ENCODE results near the gene RBP5. TPM values are rescaled to one million over a fixed set of nuclear protein-coding genes. Genes with fewer than 3 reads are reported as not detected.

RBP5 gene
- total RNA-seq, 2 experiments from 2014 or later, result 0.21 TPM; not detected in 1

DNA sequence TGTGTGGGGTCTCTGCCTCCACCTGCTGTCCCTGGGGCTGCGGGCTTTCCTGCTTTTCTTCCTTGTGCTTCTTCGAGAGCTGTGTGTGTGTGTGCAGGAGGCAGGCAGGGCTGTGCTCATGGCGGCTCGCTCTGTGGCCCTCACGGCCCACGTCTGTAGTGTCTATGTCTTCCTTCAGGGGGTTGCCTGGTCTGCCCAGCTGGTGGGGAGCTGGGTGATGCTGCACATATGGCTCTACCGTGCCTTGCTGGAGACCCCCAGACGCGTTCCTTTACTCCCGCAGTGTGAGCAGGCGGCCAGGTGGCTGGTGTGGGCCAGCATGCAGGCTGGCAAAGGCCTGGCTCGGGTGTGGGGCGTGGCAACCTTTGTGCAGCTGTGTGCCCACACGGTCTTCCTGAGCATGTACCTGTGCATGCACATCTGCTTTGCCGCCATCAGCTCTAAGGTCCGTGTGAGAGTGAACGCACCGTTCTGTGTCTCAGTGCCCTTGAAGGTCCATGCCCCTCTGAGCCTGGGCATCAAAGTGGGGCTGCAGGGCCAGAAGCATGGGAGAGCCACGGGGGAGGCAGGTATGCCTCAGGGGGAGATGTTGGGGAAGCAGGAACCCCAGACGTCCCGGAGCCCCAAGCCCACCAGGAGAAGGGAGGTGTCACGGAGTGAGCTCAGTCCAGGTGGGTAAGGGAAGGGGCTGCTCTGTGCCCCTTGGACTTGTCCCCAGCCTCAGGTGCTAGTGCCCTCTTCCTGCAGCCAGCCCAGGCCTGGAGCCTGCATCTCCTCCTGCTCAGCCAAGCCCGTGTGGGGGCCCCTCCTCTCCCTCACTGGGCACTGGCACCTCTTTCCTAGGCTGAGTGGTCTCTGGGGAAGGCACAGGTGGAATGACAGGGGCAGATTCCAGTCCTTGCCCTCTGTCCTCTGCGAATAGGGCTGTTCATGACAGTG, 27.8 kb upstream of the RBP5 start:
- H3K36me3 Mint-ChIP-seq, result peaks cover 5% of the 10 kb centered on the region
- DNase-seq, result no peak
- H3K27me3 Mint-ChIP-seq, result no peaks in the 10 kb centered on the region
- no peaks in the 10 kb centered on the region for H3K9me3 Mint-ChIP-seq
- H3K4me3 Mint-ChIP-seq, result no peak overlapping the region
- no peaks in the 10 kb centered on the region for H3K4me1 Mint-ChIP-seq (ENCODE audit: low read depth)
- intact Hi-C loops (cut with micrococcal nuclease), result no loop called here
- no peak overlapping the region for H3K27ac Mint-ChIP-seq
- ChIA-PET POLR2A (no interaction called here), CTCF (no interaction called here)

DNA sequence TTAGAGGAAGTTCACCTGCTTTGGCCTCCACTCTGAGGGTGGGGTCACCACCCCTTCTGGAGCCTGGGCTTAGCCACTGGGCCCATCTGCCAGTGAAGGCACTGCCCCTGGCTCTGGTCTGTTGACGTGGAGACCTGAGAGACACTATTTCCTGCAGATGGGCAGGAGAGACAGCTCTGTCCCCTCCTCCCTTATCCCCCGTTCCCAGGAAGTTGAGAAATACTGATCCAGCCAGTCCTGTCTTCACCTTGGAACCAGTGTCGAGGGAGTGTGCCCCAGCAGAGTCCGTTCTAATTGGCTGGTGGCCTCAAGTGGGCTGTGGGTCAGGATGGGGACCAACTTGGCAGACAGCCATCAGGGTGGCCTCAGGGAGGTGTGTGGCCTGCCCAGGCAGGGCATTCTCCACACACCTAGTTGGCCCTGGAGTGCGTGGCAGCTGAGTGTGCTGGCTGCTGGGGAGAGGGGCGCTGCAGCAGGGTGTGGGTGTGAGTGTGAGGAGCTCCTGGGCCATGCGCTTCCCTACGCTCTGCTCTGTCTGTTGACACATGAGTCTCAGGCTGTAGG, 26.9 kb upstream of the RBP5 start:
- ChIA-PET CTCF (no interaction called here), POLR2A (no interaction called here)
- Mint-ChIP-seq H3K27ac (no peak overlapping the region), H3K4me3 (no peak overlapping the region), H3K4me1 (ENCODE audit: low read depth) (no peaks in the 10 kb centered on the region), H3K9me3 (no peaks in the 10 kb centered on the region), H3K27me3 (no peaks in the 10 kb centered on the region), H3K36me3 (peaks cover 8% of the 10 kb centered on the region)
- no peak for DNase-seq
- intact Hi-C loops (cut with micrococcal nuclease), result no loop called here

DNA sequence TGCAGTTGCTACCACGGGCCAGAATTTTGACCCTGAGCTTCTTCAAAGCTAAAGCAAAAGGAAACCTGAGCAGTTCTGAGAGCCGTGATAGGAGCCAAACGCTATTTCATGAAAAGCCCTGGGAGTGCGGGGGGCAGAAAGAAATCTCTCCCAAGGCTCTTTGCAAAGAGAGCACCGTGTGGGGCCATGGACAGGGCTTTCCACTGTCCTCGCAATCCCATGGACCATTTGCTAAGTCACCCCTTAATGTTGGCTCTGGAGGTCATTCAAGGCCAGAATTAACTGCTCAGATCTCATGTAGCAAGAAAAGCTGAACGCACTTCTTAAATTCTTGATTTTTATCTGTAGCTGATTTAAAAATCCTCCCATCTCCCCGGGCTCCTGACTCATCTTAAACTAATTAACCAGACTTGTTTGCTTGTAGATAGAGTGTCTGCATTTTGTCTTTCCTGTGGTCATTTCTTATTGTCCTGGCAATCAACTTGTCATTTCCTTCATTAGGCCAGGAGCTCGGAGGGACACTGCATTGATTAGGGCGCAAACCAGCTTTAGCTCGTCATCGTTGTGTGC, 26.3 kb upstream of the RBP5 start:
- no peaks in the 10 kb centered on the region for H3K4me1 Mint-ChIP-seq (ENCODE audit: low read depth)
- peaks cover 8% of the 10 kb centered on the region for H3K36me3 Mint-ChIP-seq
- no peaks in the 10 kb centered on the region for H3K9me3 Mint-ChIP-seq
- intact Hi-C loops (cut with micrococcal nuclease), result no loop called here
- H3K27ac Mint-ChIP-seq, result no peak overlapping the region
- no peak for DNase-seq
- CTCF ChIA-PET, result interaction anchor here (1.0 to 1.9 kb wide), 2 partner anchors 10 to 13 kb away, joined by 4 read pairs; no protein-coding TSS in a partner anchor
- POLR2A ChIA-PET, result no interaction called here
- H3K27me3 Mint-ChIP-seq, result no peaks in the 10 kb centered on the region
- H3K4me3 Mint-ChIP-seq, result no peak overlapping the region

DNA sequence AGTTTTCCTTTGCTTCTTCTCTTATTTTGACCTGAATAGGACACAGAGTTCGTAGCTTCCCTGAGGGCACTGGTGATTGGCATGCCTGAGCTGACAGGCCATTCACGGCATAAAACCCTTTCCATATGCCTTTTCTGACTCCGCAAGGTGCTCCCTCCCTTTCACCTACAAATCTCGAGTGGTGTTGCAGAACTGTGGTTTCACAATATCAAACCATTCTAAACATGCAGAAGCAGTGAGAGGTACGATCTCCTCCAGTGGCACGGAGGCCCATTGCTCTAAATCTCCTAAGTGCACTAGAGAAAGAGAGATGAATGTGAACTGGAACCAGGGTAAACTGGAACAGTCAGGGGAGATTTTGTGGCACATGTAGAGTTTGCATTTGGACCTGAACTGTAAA, 25.4 kb upstream of the RBP5 start:
- intact Hi-C loops (cut with micrococcal nuclease), result no loop called here
- peaks cover 11% of the 10 kb centered on the region for H3K36me3 Mint-ChIP-seq

DNA sequence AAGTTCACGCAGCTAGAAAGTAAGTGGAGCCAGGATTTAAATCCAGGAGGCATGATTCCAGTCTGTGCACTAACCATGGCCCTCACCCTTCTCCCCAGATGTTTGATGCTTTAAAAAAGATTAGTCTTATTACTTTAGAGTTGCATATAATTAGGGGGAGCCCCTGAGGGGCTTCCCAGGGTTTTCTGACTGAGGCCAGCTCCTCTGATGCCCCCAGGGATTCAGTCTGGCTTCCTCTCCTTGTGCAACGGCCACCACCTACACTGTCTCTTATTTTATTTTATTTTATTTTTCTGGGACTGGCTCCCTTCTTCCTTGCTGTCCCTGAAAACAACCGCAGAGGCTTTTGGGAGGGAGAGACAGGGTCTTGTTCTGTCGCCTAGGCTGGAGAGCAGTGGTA, 24.1 kb upstream of the RBP5 start:
- H3K9me3 Mint-ChIP-seq, result no peaks in the 10 kb centered on the region
- intact Hi-C loops (cut with micrococcal nuclease), result no loop called here
- H3K27me3 Mint-ChIP-seq, result no peaks in the 10 kb centered on the region
- H3K36me3 Mint-ChIP-seq, result peaks cover 15% of the 10 kb centered on the region
- ChIA-PET CTCF (interaction anchor here (0.6 to 0.8 kb wide), 2 partner anchors 9 kb away, joined by 3 to 4 read pairs; no protein-coding TSS in a partner anchor), POLR2A (no interaction called here)
- no peaks in the 10 kb centered on the region for H3K4me1 Mint-ChIP-seq (ENCODE audit: low read depth)
- no peak for DNase-seq
- H3K4me3 Mint-ChIP-seq, result no peak overlapping the region
- no peak overlapping the region for H3K27ac Mint-ChIP-seq

More for the DNA sequence above, 25.4 kb upstream of the RBP5 start:
- no peak for DNase-seq
- CTCF ChIA-PET, result interaction anchor here (1.0 to 1.9 kb wide), 2 partner anchors 9 to 12 kb away, joined by 4 read pairs; no protein-coding TSS in a partner anchor
- Mint-ChIP-seq H3K4me1 (ENCODE audit: low read depth) (no peaks in the 10 kb centered on the region), H3K9me3 (no peaks in the 10 kb centered on the region), H3K27ac (no peak overlapping the region), H3K4me3 (no peak overlapping the region), H3K27me3 (no peaks in the 10 kb centered on the region)
- POLR2A ChIA-PET, result no interaction called here

DNA sequence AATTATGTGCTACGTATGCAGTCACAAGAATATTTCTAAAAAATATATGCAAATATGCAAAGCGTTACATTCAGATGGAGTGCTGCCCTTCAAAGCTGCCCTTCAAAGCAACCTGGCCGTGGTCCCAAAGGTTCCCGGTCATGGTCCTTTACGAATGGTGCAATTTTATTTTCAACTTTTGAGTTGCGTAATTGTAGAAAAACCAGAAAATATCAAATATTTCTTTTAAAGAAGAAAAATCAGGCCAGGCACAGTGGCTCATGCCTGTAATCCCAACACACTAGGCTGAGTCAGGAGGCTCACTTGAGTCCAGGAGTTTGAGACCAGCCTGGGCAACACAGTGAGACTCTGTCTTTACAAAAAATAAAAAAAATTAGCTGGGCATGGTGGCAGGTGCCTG, 22.8 kb upstream of the RBP5 start:
- no peaks in the 10 kb centered on the region for H3K9me3 Mint-ChIP-seq
- CTCF ChIA-PET, result no interaction called here
- POLR2A ChIA-PET, result no interaction called here

DNA sequence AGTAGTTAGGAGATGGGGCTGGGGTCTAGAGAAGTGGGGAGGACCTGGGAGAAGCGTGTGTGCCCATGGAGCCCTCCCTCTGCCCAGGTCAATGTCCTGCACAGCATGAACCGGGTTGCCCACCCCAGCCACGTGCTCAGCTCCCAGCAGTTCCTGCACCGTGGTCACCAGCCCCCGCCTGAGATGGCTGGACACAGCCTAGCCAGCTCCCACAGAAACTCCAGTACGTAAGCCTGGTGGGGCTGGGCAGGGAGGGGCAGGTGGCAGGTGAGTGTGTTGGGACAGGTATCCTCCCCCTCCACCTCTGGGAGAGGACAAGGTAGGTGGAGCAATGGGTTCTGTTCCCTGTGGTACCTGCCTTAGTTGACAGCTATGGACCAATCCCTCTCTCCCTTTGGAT, 22.2 kb upstream of the RBP5 start:
- peaks cover 17% of the 10 kb centered on the region for H3K36me3 Mint-ChIP-seq
- no peak for DNase-seq
- H3K27me3 Mint-ChIP-seq, result no peaks in the 10 kb centered on the region
- H3K4me3 Mint-ChIP-seq, result no peak overlapping the region
- CTCF ChIA-PET, result no interaction called here
- POLR2A ChIA-PET, result no interaction called here
- H3K27ac Mint-ChIP-seq, result no peak overlapping the region
- H3K9me3 Mint-ChIP-seq, result no peaks in the 10 kb centered on the region
- no peaks in the 10 kb centered on the region for H3K4me1 Mint-ChIP-seq (ENCODE audit: low read depth)
- intact Hi-C loops (cut with micrococcal nuclease), result no loop called here

More for the DNA sequence above, 22.8 kb upstream of the RBP5 start:
- no peaks in the 10 kb centered on the region for H3K27me3 Mint-ChIP-seq
- H3K36me3 Mint-ChIP-seq, result peaks cover 16% of the 10 kb centered on the region
- DNase-seq, result no peak
- H3K4me3 Mint-ChIP-seq, result no peak overlapping the region
- no peak overlapping the region for H3K27ac Mint-ChIP-seq
- no peaks in the 10 kb centered on the region for H3K4me1 Mint-ChIP-seq (ENCODE audit: low read depth)
- intact Hi-C loops (cut with micrococcal nuclease), result no loop called here

DNA sequence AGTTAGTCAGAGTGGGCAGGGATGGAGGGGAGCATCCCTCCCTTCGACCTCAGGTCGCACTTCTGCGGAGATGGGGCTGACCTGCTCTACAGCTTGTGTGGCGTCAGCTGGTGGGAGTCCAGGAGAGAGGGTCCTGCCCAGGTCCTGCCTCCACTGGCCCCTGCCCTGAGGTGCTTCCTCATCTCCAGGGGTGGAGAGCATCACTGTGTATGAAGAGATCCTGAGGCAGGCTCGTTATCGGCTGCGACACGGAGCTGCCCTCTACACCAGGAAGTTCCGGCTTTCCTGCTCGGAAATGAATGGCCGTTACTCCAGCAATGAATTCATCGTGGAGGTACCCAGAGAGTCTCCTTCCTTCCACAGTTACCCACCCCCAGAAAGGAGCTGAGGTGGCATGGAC, 21.7 kb upstream of the RBP5 start:
- intact Hi-C loops (cut with micrococcal nuclease), result no loop called here
- no peaks in the 10 kb centered on the region for H3K9me3 Mint-ChIP-seq
- POLR2A ChIA-PET, result no interaction called here

DNA sequence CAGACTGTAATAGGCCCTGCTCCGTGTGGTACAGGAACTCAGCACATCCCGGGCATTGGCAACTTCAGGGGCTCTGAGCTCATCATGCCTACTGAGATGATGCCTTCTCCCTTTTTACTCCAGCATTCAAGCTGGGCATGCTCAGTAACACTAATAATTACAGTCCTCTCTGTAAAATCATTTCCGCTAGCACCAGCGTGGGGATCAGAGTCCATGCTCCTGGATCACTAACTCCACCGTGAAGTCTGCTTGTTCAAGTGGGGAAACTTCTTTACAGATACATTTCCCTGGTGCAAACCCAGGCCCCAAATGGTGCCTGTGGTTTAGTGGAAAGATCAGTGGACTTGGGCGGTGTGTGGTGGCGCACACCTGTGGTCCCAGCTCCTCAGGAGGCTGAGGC, 18.2 kb upstream of the RBP5 start:
- no peaks in the 10 kb centered on the region for H3K9me3 Mint-ChIP-seq
- POLR2A ChIA-PET, result interaction anchor here (0.9 kb wide), 1 partner anchor 23 kb away, joined by 3 read pairs; no protein-coding TSS in a partner anchor
- intact Hi-C loops (cut with micrococcal nuclease), result no loop called here
- no peak for DNase-seq
- H3K27ac Mint-ChIP-seq, result no peak overlapping the region
- peaks cover 1% of the 10 kb centered on the region for H3K4me1 Mint-ChIP-seq (ENCODE audit: low read depth)
- H3K4me3 Mint-ChIP-seq, result no peak overlapping the region
- H3K27me3 Mint-ChIP-seq, result no peaks in the 10 kb centered on the region
- H3K36me3 Mint-ChIP-seq, result peaks cover 18% of the 10 kb centered on the region
- CTCF ChIA-PET, result interaction anchor here (1.3 kb wide), 1 partner anchor 17 kb away, joined by 3 read pairs; the partner anchor contains the start of gene CLSTN3

More for the DNA sequence above, 21.7 kb upstream of the RBP5 start:
- H3K36me3 Mint-ChIP-seq, result peaks cover 20% of the 10 kb centered on the region
- no peaks in the 10 kb centered on the region for H3K4me1 Mint-ChIP-seq (ENCODE audit: low read depth)
- no peak overlapping the region for H3K4me3 Mint-ChIP-seq
- no peaks in the 10 kb centered on the region for H3K27me3 Mint-ChIP-seq
- DNase-seq, result no peak
- no peak overlapping the region for H3K27ac Mint-ChIP-seq
- CTCF ChIA-PET, result no interaction called here

DNA sequence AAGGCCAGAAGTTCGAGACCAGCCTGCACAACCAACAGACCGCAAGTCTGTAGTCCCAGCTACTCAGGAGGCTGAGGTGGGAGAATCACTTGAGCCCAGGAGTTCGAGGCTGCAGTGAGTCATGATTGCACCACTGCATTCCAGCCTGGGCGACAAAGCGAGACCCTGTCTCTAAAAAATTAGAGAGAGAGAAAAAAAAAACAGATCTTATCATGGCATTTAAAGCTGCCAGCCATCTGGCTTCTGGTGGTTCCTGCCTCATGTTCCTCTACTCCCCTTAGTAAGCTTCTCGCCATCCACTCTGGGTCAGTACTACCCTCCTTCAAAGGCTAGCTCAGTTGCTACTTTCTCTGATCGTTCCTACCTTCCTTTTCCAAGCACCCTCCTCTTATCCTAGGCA, 17.5 kb upstream of the RBP5 start:
- Mint-ChIP-seq H3K27ac (no peak overlapping the region), H3K4me1 (ENCODE audit: low read depth) (peaks cover 6% of the 10 kb centered on the region), H3K36me3 (peaks cover 24% of the 10 kb centered on the region), H3K4me3 (no peak overlapping the region), H3K9me3 (no peaks in the 10 kb centered on the region), H3K27me3 (no peaks in the 10 kb centered on the region)
- intact Hi-C loops (cut with micrococcal nuclease), result no loop called here
- ChIA-PET CTCF (interaction anchor here (1.2 to 2.0 kb wide), 2 partner anchors 26 to 40 kb away, joined by 3 to 9 read pairs; no protein-coding TSS in a partner anchor), POLR2A (no interaction called here)
- no peak for DNase-seq

DNA sequence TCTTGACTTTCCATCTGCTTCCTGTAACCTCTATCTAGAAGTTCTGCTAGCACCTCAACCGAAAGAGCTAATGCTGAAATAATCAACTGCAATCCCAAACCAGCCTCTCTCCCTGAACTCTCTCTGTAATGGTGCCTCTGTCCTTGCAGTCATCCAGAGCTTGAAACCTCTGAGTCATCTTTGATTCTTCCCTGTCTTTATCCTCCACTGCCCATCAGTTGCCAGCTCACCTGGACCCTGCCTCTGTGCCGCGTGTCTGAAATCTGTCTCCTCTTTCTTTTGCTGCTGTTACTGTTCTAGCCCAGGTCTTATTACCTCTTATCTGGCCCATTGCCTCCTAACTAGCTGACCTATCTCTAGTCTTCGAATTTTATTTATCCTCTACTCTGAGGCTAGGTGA, 17.0 kb upstream of the RBP5 start:
- Mint-ChIP-seq H3K4me1 (ENCODE audit: low read depth) (peaks cover 6% of the 10 kb centered on the region), H3K36me3 (peaks cover 22% of the 10 kb centered on the region), H3K27me3 (no peaks in the 10 kb centered on the region), H3K9me3 (no peaks in the 10 kb centered on the region), H3K27ac (no peak overlapping the region), H3K4me3 (no peak overlapping the region)
- intact Hi-C loops (cut with micrococcal nuclease), result no loop called here
- no peak for DNase-seq
- CTCF ChIA-PET, result interaction anchor here (1.2 to 2.0 kb wide), 2 partner anchors 27 to 41 kb away, joined by 3 to 9 read pairs; no protein-coding TSS in a partner anchor
- POLR2A ChIA-PET, result no interaction called here

DNA sequence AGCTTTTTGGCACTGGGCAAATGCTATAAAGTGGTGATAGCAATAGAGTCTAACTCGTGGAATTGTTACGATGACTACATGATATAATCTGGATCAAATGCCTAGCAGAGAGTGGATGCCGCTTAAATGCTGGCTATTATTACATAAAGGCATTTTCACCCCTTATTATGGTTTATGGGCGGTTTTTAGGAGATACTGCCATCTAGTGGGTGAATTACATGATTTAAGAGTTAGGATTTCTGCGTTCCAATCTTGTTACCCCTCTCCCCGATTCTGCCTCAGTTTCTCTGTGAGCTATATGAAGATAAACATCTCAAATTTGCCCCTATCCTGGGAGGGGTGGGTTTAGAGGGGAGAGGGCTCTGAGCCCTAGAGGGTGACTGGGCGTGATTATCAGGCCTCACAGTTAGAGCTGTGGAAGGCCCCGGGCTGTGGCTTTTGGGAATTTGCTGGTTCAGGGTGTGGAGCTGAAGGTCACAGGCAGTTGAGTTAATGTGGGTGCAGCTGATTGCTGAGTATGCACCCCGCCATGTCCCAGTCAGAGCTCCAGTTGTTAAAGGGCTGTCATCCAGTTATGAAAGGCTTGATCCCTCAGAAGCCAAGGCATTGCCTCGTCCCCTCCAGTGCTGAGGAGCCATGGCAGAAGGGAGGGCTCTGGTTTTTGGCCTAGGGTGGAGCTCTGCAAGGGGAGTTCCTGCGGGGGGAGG, 15.9 kb upstream of the RBP5 start:
- POLR2A ChIA-PET, result no interaction called here
- Mint-ChIP-seq H3K4me1 (ENCODE audit: low read depth) (peaks cover 6% of the 10 kb centered on the region), H3K27me3 (no peaks in the 10 kb centered on the region), H3K4me3 (no peak overlapping the region), H3K9me3 (no peaks in the 10 kb centered on the region), H3K27ac (no peak overlapping the region), H3K36me3 (peaks cover 19% of the 10 kb centered on the region)
- CTCF ChIA-PET, result interaction anchor here (0.7 to 2.0 kb wide), 18 partner anchors 9 to 493 kb away, joined by 3 to 9 read pairs (median 4); no protein-coding TSS in a partner anchor
- intact Hi-C loops (cut with micrococcal nuclease), result no loop called here
- DNase-seq, result no peak
